Panc1 (cell line): ENCODE measurements around the gene LPIN1.
"Not testable (repeated sequence)": the region's sequence is repeated elsewhere in the genome, so short reads cannot be mapped to it uniquely, and the experiment has no call there.

Source experiments
- POLR2AphosphoS5 ChIP-seq: IDR thresholded peaks from 2 replicates; pipeline ENCODE4 v1.6.1; 2012; ENCODE audit warnings: mild to moderate bottlenecking, low read depth, low read length, moderate library complexity
- TF ChIP-seq, protein P1 (sequence below): fragments of 450-650 bp; IDR thresholded peaks from 2 replicates; pipeline ENCODE4 v1.5.1; 2017; ENCODE audit warnings: mild to moderate bottlenecking

DNA sequence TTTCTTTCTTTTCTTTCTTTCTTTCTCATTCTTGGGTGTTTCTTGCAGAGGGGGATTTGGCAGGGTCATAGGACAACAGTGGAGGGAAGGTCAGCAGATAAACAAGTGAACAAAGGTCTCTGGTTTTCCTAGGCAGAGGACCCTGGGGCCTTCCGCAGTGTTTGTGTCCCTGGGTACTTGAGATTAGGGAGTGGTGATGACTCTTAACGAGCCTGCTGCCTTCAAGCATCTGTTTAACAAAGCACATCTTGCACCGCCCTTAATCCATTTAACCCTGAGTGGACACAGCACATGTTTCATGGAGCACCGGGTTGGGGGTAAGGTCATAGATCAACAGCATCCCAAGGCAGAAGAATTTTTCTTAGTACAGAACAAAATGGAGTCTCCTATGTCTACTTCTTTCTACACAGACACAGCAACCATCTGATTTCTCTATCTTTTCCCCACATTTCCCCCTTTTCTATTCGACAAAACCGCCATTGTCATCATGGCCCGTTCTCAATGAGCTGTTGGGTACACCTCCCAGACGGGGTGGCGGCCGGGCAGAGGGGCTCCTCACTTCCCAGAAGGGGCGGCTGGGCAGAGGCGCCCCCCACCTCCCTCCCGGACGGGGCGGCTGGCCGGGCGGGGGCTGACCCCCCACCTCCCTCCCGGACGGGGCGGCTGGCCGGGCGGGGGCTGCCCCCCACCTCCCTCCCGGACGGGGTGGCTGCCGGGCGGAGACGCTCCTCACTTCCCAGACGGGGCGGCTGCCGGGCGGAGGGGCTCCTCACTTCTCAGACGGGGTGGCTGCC lies 12.9 kb downstream of the LPIN1 start:
- TF ChIP-seq, protein P1, sequence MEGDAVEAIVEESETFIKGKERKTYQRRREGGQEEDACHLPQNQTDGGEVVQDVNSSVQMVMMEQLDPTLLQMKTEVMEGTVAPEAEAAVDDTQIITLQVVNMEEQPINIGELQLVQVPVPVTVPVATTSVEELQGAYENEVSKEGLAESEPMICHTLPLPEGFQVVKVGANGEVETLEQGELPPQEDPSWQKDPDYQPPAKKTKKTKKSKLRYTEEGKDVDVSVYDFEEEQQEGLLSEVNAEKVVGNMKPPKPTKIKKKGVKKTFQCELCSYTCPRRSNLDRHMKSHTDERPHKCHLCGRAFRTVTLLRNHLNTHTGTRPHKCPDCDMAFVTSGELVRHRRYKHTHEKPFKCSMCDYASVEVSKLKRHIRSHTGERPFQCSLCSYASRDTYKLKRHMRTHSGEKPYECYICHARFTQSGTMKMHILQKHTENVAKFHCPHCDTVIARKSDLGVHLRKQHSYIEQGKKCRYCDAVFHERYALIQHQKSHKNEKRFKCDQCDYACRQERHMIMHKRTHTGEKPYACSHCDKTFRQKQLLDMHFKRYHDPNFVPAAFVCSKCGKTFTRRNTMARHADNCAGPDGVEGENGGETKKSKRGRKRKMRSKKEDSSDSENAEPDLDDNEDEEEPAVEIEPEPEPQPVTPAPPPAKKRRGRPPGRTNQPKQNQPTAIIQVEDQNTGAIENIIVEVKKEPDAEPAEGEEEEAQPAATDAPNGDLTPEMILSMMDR = not testable (repeated sequence)
- not testable (repeated sequence) for TF ChIP-seq POLR2AphosphoS5
